Forelimb muscle (tissue), 1 donor: ENCODE measurements around the gene DOCK3. TPM values are rescaled to one million over a fixed set of nuclear protein-coding genes. Genes with fewer than 3 reads are reported as not detected.
A peak's percentile ranks its signal among the peaks of the same experiment; 100 is the strongest.
"Not testable (repeated sequence)": the region's sequence is repeated elsewhere in the genome, so short reads cannot be mapped to it uniquely, and the experiment has no call there.

Experiments used
- DNase-seq: peaks from one replicate; pipeline ENCODE4 v3.0.0-alpha.2; 2013; ENCODE audit warnings: low read depth
- polyA plus RNA-seq: library from polyadenylated mRNA; unstranded; fragments of 120-200 nt; gene quantifications from one replicate; pipeline ENCODE4 v1.2.1, GENCODE V29; 2013; ENCODE audit not compliant: insufficient read length

DOCK3 gene
- polyA plus RNA-seq, 1 donor, result 0.15 TPM

DNA sequence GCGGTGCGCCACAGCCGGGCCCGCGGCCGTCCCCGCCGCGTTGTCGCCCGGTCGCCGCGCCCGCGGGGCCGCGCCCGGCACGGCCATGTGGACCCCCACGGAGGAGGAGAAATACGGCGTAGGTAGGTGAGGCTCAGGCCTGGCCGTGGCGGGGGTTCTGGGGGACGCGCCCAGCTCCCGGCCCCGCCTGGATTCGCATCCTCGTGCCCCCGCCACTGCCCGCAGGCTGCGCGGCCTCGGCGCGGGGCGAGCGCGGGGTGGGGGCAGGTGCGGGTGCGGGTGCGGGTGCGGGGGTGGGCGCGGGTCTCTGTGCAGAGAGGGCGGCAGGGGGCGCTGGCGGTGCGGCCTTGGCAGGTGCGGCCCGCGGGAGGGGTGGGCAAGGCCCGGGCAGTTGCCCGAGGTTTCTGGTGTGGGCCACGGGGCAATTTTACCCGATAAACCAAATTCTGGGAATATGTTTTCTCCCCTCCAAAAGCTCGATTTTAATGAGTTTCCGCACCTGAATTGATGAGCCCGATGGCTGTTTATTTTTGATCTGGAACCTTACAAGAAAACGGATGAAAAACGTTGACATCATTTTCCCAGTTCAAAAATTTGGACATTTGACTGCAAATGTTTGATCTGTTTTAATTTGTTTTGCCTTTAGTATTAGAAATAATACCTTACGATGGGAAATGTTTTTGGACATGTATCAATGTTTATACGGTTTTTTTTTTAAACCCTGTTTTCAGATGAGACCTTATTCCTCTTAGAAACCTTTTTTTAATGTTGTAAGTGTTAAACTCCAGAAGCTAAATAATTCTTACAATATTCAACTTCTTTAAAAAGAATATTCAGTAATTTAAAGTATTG, 678 bp downstream of the DOCK3 start:
- no peak for DNase-seq

DNA sequence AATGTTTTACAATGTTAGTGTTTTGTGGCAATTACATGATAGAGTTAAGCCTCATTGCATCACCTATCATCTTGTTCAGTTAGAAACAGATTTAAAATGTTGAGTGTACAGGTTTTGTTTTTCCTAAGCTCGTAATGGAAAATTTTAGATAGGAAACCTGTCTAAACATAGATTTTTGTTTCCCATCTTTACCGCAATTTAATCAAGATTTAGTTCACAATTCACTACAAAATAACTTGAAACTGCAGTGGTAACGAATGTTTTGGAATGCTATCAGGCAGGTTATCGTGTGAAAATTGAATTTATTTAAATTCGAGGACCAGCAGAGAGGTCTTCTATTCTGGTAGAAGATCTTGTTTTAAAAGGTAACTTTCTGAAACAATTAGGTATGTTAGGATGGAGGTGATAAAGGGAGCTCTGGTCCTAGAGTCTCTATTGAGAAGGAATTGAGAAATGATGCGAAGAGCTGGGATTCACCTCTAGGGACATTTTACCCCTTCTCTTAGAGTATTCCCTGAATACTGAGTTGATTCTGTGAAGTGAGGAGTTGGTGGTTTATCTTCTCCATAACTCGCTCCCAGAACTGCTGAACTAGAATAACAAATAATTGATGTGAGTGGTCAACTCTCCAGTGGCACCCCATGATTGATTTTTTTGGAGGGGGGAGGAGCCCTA, 1.4 kb downstream of the DOCK3 start:
- no peak for DNase-seq

DNA sequence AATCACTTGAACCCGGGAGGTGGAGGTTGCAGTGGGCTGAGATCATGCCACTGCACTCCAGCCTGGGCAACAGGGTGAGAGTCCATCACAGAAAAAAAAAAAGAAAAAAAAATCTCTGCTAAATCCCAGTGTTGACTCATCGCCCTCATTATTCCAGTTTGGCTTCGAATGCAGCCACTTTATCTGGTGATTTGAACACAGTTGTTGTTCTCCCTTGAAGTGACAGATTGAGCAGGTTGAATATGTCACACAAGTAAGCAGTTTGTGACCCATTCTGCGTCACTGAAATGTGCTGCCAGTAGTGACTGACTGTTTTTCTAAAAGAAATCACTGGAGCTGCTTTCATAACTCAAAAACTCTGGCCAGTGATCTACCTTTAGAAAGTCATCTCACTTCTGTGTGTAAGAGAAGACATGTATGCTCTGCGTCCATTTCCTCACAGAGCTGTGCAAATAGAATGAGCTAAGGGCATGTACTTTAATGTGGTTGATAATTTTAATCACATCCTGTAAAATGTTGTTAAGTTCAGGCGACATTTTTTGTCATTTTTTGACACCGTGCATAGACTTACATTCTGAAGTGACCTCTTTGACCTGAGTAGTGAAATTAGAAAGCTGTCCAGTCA, 12.5 kb downstream of the DOCK3 start:
- DNase-seq, result no peak

DNA sequence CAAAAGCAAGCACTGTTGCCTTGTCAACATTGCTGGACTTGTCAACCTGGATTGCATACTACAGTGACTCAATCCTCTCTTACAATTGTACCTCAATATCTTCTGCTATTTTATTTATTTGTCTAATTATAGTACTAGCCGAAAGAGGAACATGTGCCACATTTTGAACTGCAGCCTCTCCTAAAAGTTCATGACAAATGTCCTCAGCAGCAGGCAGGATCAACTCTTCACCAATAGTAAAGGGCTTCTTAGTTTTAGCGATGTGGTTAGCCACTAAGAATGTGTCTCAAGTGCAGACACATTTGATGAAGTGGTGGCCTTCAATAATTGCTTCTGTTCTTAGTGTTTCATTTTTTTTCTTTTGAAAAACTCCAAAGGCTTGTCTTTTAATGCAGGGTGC, 13.2 kb downstream of the DOCK3 start:
- DNase-seq, result no peak

DNA sequence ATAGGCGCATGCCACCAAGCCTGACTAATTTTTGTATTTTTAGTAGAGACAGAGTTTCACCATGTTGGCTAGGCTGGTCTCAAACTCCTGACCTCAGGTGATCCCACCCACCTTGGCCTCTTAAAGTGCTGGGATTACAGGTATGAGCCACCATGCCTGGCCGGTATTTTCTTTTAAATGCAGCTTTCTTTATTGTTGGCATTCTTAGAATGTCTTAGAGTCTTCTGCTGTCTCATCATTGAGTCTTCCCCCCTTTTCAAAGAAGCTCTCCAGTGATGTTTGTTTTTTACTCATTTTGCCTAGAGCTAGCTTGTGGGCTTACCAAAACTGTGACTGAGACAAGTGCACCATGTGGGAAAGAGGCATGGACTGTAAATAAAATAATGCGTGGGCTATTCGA, 13.9 kb downstream of the DOCK3 start:
- DNase-seq, result not testable (repeated sequence)

DNA sequence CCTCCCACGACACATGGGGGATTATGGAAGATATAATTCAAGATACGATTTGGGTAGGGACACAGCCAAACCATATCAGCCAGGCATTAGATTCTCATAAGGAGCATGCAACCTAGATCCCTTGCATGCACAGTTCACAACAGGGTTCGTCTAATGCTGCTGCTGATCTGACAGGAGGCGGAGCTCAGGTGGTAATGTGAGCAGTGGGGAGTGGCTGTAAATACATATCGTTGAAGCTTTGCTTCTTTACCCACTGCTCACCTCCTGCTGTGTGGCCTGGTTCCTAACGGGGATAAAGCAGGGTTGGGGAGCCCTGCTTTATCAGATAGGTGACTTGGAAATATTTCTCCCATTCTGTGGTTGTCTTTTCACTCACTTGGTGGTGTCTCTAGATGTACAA, 14.8 kb downstream of the DOCK3 start:
- no peak for DNase-seq

DNA sequence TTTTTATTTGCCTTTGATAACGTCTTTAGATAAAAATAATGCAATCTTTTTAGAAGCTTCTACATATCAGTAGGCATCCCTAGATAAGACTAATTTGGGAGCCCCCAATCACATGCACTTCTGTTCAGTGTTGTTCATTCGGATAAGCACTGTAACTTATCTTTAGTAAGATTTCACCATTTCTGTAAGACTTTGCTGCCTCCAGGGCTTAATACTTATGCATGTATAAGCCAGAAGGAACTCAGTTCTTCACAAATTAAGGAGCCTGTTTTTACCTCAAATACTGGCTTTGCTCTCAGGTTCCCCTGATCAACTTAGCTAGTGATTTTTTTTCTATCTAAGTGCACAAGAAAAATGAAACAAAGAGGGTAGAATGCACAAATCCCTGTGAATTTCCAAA, 20.3 kb downstream of the DOCK3 start:
- no peak for DNase-seq

DNA sequence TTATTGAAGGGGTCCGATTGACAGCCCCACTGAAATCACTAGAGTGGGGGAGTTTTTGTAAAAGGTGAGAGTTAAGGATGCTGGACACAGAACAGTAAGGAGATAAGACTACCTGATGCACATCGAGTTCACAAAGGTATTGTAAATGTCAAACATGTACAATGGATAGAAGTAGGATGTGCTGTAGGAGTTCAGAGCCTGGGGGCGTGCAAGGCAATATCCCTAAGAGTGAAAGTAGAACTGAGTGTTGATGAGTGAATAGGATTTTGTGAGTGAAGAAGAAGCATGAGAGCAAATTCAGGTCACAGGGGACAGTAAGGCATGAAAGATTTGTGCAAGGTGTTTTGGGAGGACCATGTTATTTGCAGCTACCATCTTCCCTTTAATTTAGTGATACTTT, 21.5 kb downstream of the DOCK3 start:
- no peak for DNase-seq

DNA sequence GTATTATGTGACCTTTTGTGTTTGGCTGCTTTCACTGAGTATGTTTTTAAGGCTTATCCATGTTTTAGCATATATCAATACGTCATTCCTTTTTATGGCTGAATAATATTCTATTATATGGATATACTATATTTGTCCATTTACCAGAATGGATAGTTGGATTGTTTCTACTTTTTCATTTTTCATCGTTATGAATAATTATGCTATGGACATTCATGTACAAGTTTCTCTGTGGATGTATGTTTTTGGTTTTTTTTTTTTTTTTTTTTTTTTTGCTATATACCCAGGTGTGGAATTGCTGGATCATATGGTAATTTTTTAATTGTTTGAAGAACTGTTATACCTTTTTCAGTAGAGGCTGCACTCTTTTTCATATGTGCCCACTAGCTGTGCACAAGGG, 23.5 kb downstream of the DOCK3 start:
- DNase-seq, result no peak

DNA sequence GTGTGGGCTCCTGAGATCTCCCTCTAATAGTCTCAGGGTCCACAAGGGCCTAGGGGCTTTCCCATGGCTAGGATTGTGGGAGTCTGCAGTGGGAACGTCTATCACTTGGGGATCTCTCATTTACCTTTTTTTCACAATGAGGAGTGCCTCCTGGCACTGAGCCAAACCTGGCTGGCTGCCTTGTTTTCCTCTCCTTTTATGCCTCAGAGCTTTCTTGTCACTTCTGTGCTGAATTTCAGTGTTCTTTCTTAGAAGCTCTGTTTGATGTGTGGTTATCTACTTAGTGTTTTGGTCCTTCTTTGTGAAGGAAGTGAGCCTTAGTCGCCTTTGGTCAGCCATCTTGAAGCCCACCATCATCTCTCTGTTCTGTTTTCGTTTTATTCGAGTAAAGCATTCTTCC, 33.9 kb downstream of the DOCK3 start:
- DNase-seq, result no peak

DNA sequence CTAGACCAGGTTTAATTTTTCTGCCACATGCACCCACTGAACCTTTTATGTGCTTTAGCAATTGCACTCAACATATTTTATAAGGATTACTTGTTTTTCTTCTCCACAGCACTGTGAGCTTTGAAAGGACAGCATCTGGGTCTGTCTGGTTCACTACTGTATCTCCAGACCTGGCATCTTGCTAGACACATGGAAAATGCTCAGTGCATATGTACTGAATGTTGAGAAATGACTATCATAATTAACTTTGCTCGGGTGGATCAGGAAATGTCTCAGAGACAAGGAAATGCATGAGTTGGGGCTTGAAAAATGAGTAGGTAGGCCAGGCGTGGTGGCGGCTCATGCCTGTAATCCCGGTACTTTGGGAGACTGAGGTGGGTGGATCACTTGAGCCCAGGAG, 40.2 kb downstream of the DOCK3 start:
- DNase-seq, result peak; percentile 11

DNA sequence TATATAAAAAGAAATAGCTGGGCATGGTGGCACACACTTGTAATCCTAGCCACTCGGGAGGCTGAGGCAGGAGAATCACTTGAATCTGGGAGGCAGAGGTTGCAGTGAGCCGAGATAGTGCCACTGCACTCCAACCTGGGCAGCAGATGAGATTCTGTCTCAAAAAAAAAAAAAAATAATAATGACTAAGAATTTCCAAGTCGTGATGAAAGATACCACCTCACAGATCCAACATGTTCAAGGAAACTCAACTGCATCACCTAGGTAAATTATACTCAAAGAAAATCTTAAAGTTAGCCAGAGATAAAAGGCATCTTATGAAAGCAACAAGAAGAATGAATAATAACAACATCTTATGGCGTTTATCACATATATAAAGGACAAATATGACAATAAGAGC, 50.1 kb downstream of the DOCK3 start:
- no peak for DNase-seq

DNA sequence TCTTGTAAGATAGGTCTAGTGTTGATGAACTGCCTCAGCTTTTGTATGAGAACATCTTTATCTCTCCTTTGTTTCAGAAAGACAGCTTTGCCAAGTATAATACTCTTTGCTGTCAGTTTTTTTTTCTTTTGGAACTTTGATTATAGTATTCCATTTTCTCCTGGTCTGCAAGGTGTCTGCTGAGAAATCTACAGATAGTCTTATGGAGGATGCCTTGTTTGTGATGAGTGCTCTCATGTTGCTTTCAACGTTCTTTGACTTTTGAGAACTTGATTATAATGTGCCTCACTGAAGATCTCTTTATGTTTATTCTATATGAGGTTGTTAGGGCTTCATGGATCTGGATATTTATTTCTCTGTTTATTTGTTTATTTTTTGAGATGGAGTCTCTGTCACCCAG, 60.3 kb downstream of the DOCK3 start:
- no peak for DNase-seq

DNA sequence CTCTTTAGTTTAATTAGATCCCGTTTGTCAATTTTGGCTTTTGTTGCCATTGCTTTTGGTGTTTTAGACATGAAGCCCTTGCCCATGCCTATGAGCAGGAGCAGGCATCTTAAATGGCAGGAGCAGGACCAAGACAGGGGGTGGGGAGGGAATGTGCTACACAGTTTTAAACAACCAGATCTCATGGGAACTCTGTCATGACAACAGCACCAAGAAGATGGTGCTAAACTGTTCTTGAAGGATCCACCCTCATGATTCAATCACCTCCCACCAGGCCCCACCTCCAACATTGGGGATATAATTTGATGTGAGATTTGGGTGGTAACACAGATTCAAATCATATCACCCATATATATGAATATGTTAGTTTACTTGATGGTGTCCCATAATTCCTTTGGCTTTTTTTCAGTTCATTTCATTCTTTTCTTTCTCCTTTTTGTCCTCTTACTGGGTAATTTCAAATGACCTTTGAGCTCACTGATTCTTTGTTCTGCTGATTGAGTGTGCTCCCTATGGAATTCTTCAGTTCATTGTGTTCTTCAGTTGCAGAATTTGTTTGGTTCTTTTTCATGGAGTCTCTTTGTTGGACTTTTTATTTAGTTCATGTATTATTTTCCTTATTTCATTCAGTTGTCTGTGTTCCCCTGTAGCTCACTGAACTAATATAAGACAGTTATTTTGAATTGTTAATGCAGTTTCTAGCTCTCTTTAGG, 62.6 kb downstream of the DOCK3 start:
- DNase-seq, result no peak

DNA sequence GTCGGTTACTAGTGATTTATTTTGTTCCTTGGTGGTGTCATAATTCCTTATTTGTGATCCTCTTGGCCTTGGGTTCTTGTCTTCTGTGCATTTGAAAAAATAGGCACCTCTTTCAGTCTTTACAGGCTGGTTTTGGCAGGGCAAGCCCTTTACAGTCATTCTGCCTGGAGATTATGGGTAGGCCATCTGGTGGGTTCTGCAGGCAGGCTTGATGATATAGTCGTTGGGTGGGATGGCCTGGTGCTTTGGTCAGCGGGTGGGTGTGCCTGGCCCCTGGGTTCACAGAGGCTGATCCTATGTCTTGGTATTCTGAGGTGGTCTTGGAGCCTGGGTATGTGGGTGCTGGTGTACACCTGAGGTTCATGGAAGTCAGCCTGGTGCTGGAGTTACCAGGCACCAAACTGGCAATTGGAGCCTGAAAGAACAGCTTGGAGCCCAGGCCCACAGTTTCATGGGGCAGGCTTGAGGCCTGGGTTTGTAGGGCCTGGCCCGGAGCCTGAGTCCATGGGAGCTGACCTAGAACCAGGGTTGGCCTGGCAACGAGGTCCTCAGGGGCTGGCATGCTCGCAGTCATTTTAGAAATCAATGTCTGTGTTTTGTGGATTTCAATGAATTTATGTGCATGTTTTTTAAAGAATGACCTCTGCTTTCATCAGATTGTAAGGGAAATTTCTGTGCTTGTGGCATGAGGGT, 63.3 kb downstream of the DOCK3 start:
- DNase-seq, result no peak

DNA sequence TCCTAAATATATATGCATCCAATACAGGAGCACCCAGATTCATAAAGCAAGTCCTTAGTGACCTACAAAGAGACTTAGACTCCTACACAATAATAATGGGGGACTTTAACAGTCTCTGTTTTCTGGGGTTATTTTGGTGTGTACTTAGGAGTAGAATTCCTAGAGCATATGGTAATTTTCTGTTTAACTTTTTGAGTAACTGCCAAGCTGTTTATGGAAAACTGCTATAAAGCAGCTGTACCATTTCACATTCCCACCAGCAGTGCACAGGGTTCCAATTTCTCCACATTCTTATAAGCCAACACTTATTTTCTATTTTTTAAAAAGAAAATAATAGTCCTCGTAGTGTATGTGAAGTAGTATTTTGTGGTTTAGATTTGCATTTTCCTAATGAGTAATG, 68.9 kb downstream of the DOCK3 start:
- DNase-seq, result no peak

DNA sequence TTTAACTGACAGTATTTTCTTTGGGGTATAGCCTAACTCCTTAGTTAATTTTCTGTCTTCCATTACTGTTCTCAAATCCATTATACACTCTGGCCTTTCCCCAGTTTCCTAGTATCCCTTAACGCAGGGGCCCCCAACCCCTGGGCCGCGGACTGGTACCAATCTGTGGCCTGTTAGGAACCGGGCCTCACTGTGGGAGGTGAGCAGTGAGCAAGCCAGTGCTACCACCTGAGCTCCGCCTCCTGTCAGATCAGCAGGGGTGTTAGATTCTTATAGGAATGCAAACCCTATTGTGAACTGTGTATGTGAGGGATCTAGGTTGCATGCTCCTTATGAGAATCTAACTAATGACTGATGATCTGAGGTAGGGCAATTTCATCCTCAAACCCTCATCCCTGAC, 75.1 kb downstream of the DOCK3 start:
- DNase-seq, result no peak

DNA sequence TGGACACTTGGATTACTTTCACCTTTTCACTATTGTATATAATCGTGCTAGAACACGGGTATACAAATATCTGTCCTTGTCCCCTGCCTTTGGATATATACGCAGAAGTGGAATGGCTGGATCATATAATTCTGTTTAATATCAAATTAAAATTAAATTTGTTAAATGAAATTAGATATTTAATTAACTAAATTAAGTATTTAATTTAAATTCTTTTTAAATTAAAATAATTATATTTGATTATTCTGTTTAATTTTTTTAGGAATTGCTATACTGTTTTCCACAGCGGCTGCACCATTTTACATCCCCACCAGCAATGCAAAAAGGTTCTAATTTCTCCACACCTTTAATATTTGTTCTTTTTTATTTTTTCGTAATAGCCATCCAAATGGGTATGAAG, 84.3 kb downstream of the DOCK3 start:
- DNase-seq, result no peak

DNA sequence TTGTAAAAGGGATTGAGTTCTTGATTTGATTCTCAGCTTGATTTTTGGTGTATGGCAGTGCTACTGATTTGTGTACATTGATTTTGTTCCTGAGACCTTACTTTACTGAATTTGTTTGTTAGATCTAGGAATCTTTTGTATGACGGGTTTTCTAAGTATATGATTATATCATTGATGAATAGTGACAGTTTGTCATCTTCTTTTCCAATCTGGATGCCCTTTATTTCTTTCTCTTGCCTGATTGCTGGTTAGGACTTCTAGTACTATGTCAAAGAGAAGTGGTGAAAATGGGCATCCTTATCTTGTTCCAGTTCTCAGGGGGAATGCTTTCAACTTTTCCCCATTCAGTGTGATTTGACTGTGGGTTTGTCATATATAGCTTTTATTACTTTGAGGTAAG, 103.0 kb downstream of the DOCK3 start:
- no peak for DNase-seq

DNA sequence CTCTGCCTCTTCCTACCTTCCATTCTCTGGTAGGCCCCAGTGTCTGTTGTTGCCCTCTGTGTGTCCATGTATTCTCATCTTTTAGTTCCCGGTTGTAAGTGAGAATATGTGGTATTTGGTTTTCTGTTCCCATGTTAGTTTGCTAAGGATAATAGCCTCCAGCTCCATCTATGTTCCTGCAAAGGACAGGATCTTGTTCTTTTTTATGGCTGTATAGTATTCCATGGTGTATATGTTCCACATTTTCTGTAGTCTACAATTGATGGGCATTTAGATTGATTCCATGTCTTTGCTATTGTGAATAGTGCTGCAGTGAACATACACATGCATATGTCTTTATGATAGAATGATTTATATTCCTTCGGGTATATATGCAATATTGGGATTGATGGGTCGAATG, 107.0 kb downstream of the DOCK3 start:
- DNase-seq, result not testable (repeated sequence)

DNA sequence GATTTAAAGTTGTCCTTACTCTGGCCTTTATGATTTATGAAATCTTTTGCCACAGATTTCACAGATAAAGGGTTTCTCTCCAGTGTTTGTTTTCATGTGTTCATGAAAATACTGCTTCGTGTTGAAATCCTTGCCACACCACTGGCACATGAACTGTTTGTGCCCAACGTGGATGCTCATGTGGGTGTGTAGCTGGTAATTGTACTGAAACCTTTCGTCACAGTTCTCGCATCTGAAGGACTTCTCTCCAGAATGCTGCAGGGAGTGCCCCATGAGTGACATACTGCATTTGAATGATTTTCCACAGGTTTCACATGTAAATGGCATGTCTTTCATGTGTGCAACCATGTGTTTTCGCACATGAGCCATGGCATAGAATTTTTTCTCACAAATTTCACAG, 111.9 kb downstream of the DOCK3 start:
- no peak for DNase-seq

DNA sequence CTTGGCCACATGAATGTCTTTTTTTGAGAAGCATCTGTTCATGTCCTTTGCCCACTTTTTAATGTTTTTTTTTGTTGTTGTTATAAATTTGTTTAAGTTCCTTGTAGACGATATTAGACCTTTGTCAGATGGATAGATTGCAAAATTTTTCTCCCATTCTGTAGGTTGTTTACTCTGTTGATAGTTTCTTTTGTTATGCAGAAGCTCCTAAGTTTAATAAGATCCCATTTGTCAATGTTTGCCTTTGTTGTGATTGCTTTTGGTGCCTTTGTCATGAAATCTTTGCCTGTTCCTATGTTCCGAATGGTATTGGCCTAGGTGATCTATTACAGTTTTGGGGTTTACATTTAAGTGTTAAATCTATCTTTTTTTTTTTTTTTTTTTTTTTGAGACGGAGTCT, 116.2 kb downstream of the DOCK3 start:
- DNase-seq, result not testable (repeated sequence)
